Activated T-helper 1 cell treated with anti-CD3 and anti-CD28 coated beads, Interleukin-2, amount 50 U/mL, for 16 hours (primary cell): ENCODE data around the gene CYSLTR1.
"Not testable (repeated sequence)": the region's sequence is repeated elsewhere in the genome, so short reads cannot be mapped to it uniquely, and the experiment has no call there.

ENCODE experiments used
- DNase-seq, 2 donors: peaks; one replicate each; pipeline ENCODE4 v3.0.0-alpha.2; 2020; ENCODE audit warnings: low read depth in 1 of 2, low spot score in 1 of 2

The CYSLTR1 gene

GRCh38 chrX:78226047-78226446, 101.4 kb downstream of the CYSLTR1 start:
- not testable (repeated sequence) for DNase-seq
